OCI-LY7 (cell line): ENCODE data around the gene PFDN6. TPM values are rescaled to one million over a fixed set of nuclear protein-coding genes. Genes with fewer than 3 reads are reported as not detected.

Experiments
- BruUV-seq: library from RNA; stranded (reverse); fragments of 400-500 nt; replicated peaks from 2 replicates; lab custom pipeline; 2021; lab: Mats Ljungman, UMichigan
- CTCF ChIA-PET: fragments of 300-600 bp; sonication (Branson Sonifier 250); formaldehyde crosslinking; loops from one replicate; lab custom pipeline; 2022; ENCODE audit warnings: antibody characterized with exemption; ENCODE audit not compliant: unreplicated experiment; lab: Charles Lee
- POLR2A ChIA-PET: fragments of 300-600 bp; sonication (Branson Sonifier 250); formaldehyde crosslinking; loops from one replicate; lab custom pipeline; 2022; ENCODE audit warnings: antibody characterized with exemption; lab: Charles Lee
- DNase-seq: peaks from one replicate; pipeline ENCODE4 v3.0.0-alpha.2; 2015; ENCODE audit warnings: low spot score
- H2AFZ ChIP-seq: fragments of 200-600 bp; sonication (generic), shearing (Covaris generic); 2 replicates; pipeline ENCODE4 v1.6.1; 2014; ENCODE audit warnings: mild to moderate bottlenecking, antibody characterized with exemption, low read length, moderate library complexity
- H3K27ac ChIP-seq: fragments of 200-600 bp; sonication (generic); 2 replicates; pipeline ENCODE4 v1.5.1; 2014; ENCODE audit warnings: mixed run types, low read depth, mild to moderate bottlenecking, moderate library complexity, low read length, inconsistent platforms; ENCODE audit not compliant: poor library complexity, severe bottlenecking
- H3K36me3 ChIP-seq: fragments of 200-600 bp; sonication (generic); 2 replicates; pipeline ENCODE4 v1.6.1; 2014; ENCODE audit warnings: mild to moderate bottlenecking, antibody characterized with exemption, low read length, moderate library complexity, mixed read lengths; ENCODE audit not compliant: insufficient read depth
- H3K4me1 ChIP-seq: fragments of 200-600 bp; sonication (generic); 2 replicates; pipeline ENCODE4 v1.5.1; 2014; ENCODE audit warnings: mild to moderate bottlenecking, low read length; ENCODE audit not compliant: insufficient read depth, poor library complexity, severe bottlenecking
- H3K4me2 ChIP-seq: fragments of 200-600 bp; sonication (generic); 2 replicates; pipeline ENCODE4 v1.6.1; 2014; ENCODE audit warnings: mild to moderate bottlenecking, low read length
- H3K4me3 ChIP-seq: fragments of 200-600 bp; sonication (generic); 2 replicates; pipeline ENCODE4 v1.5.1; 2014; ENCODE audit warnings: mild to moderate bottlenecking, low read depth, low read length; ENCODE audit not compliant: poor library complexity, severe bottlenecking
- H3K79me2 ChIP-seq: fragments of 200-600 bp; sonication (generic); 2 replicates; pipeline ENCODE4 v1.6.1; 2016; ENCODE audit warnings: low read depth, mild to moderate bottlenecking, low read length, moderate library complexity, mixed read lengths; ENCODE audit not compliant: insufficient read depth
- H3K9me2 ChIP-seq: fragments of 200-600 bp; sonication (generic); 2 replicates; pipeline ENCODE4 v1.6.1; 2016; ENCODE audit warnings: mild to moderate bottlenecking, low read length, mixed read lengths; ENCODE audit not compliant: insufficient read depth
- H3K9me3 ChIP-seq: fragments of 200-600 bp; sonication (generic); 2 replicates; pipeline ENCODE4 v1.6.1; 2014; ENCODE audit warnings: mild to moderate bottlenecking, mixed run types, low read length, mixed read lengths
- H4K20me1 ChIP-seq: fragments of 200-600 bp; sonication (generic); 2 replicates; pipeline ENCODE4 v1.6.1; 2014; ENCODE audit warnings: mild to moderate bottlenecking, antibody characterized with exemption, low read length, moderate library complexity, mixed read lengths; ENCODE audit not compliant: insufficient read depth
- CTCF ChIP-seq: fragments of 200-600 bp; sonication (generic); conservative IDR thresholded peaks from 2 replicates; pipeline ENCODE4 v1.5.1; 2014; ENCODE audit warnings: mild to moderate bottlenecking, antibody characterized with exemption, low read length, moderate library complexity, mixed read lengths
- EZH2phosphoT487 ChIP-seq: fragments of 200-600 bp; sonication (generic); IDR thresholded peaks from 2 replicates; pipeline ENCODE4 v1.6.1; 2018; ENCODE audit warnings: low read depth, borderline replicate concordance, mild to moderate bottlenecking, mixed run types, antibody characterized with exemption, low read length, moderate library complexity, mixed read lengths
- intact Hi-C: fragments of 100-400 bp; cut with micrococcal nuclease; formaldehyde crosslinking; loops from one replicate; pipeline ENCODE4 v1.10.0; 2022; ENCODE audit not compliant: unreplicated experiment
- total RNA-seq, 2 experiments: library from RNA; depleted of rRNA in 1 of 2; stranded (reverse); fragments of >200 nt in 1 of 2; shearing (Covaris generic) in 1 of 2; gene quantifications; 2 replicates each; pipeline ENCODE4 v1.2.3, GENCODE V29; 2014 to 2022

Gene PFDN6
- total RNA-seq, 2 experiments from 2014 or later, result 72.5 to 90.6 TPM

- H3K9me3 ChIP-seq, result no peaks in the 10 kb centered on the region
- ChIA-PET CTCF (interaction anchor here (0.6 to 1.3 kb wide), 3 partner anchors 27 to 102 kb away, joined by 3 to 6 read pairs (median 4); partner anchors contain the start of gene SYNGAP1), POLR2A (interaction anchor here (0.5 to 3.5 kb wide), 15 partner anchors 10 to 1599 kb away, joined by 3 to 20 read pairs (median 4); partner anchors contain the start of genes B3GALT4, RPS18 and VPS52)
- H3K4me1 ChIP-seq, result peaks cover 55% of the 10 kb centered on the region
- BruUV-seq, result no TSS peak
- no peaks in the 10 kb centered on the region for H3K9me2 ChIP-seq
- peaks cover 52% of the 10 kb centered on the region for H3K79me2 ChIP-seq
- no peaks in the 10 kb centered on the region for H4K20me1 ChIP-seq
- TF ChIP-seq CTCF (no peak), EZH2phosphoT487 (no peak)
- H3K4me2 ChIP-seq, result peak overlapping the region; percentile 63
- intact Hi-C loops, result no loop called here
- peak overlapping the region; percentile 73 for H3K4me3 ChIP-seq
- H3K27ac ChIP-seq, result peak overlapping the region; percentile 79
- peaks cover 47% of the 10 kb centered on the region for H3K36me3 ChIP-seq
- no peak overlapping the region for H2AFZ ChIP-seq
- no peak for DNase-seq
Measured at GRCh38 chr6:33317419-33317668, 27.9 kb downstream of the PFDN6 start.

- BruUV-seq, result no TSS peak
- H3K79me2 ChIP-seq, result peaks cover 50% of the 10 kb centered on the region
- POLR2A ChIA-PET, result interaction anchor here (0.5 to 3.5 kb wide), 21 partner anchors 11 to 1598 kb away, joined by 3 to 20 read pairs (median 4); partner anchors contain the start of genes B3GALT4, PFDN6, RPS18 and VPS52
Measured at GRCh38 chr6:33317669-33318425, 28.4 kb downstream of the PFDN6 start, which contains the start of gene ZBTB22. TSS of gene ZBTB22 (minus strand) at chr6:33317744. CDS start at chr6:33316916, 828 bp downstream.

More at GRCh38 chr6:33317669-33318425, 28.4 kb downstream of the PFDN6 start, which contains the start of gene ZBTB22:
- Histone ChIP-seq H3K36me3 (peaks cover 44% of the 10 kb centered on the region), H2AFZ (peak within 1 kb of the TSS; percentile 18; the same call in 1 of the 2 replicates), H3K27ac (peak within 1 kb of the TSS; percentile 79), H3K4me1 (peaks cover 55% of the 10 kb centered on the region), H4K20me1 (no peaks in the 10 kb centered on the region), H3K9me2 (no peaks in the 10 kb centered on the region), H3K4me3 (peak within 1 kb of the TSS; percentile 73), H3K9me3 (no peaks in the 10 kb centered on the region), H3K4me2 (peak within 1 kb of the TSS; percentile 84)
- peak; percentile 98 for DNase-seq
- intact Hi-C loops, result no loop called here
- CTCF ChIA-PET, result interaction anchor here (0.6 to 1.3 kb wide), 4 partner anchors 27 to 230 kb away, joined by 3 to 6 read pairs (median 4); partner anchors contain the start of gene SYNGAP1
- TF ChIP-seq CTCF, result no peak
- no peak for TF ChIP-seq EZH2phosphoT487
